Hematopoietic multipotent progenitor cell (in vitro differentiated cells): ENCODE data around the gene GLG1. TPM values are rescaled to one million over a fixed set of nuclear protein-coding genes. Genes with fewer than 3 reads are reported as not detected.
"Not testable (repeated sequence)": the region's sequence is repeated elsewhere in the genome, so short reads cannot be mapped to it uniquely, and the experiment has no call there.

Experiments used
- DNase-seq, 3 donors: peaks; one replicate each; pipeline ENCODE4 v3.0.0-alpha.2; 2011 to 2015; ENCODE audit warnings: low read depth in 2 of 3, low spot score in 2 of 3
- total RNA-seq: library from RNA; depleted of rRNA; stranded (reverse); fragments of >200 nt; gene quantifications from one replicate; pipeline ENCODE4 v1.2.3, GENCODE V29; 2012

GLG1 gene
- total RNA-seq, 1 donor = 32.9 TPM

- DNase-seq = no peak
Measured at GRCh38 chr16:74450967-74451760, 155.8 kb downstream of the GLG1 start.

- DNase-seq = no peak
Measured at GRCh38 chr16:74450236-74450635, 156.7 kb downstream of the GLG1 start.

- no peak for DNase-seq
Measured at GRCh38 chr16:74449470-74449869, 157.4 kb downstream of the GLG1 start.

GRCh38 chr16:74448990-74449389 is 157.9 kb downstream of the GLG1 start:
- DNase-seq = no peak

- no peak for DNase-seq
Measured at GRCh38 chr16:74447578-74447977, 159.3 kb downstream of the GLG1 start.

GRCh38 chr16:74446866-74447265 is 160.0 kb downstream of the GLG1 start:
- DNase-seq = no peak

- DNase-seq = not testable (repeated sequence)
Measured at GRCh38 chr16:74443624-74444346, 163.1 kb downstream of the GLG1 start.

- DNase-seq = no peak
Measured at GRCh38 chr16:74439685-74440084, 167.2 kb downstream of the GLG1 start.

- DNase-seq = peak in 2 of 3 donors; percentile 9 to 51
Measured at GRCh38 chr16:74438492-74438979, 168.4 kb downstream of the GLG1 start.

GRCh38 chr16:74431516-74431915 is 175.4 kb downstream of the GLG1 start:
- DNase-seq = no peak

GRCh38 chr16:74430036-74430712 is 176.7 kb downstream of the GLG1 start:
- peak in 2 of 3 donors; percentile 23 to 59 for DNase-seq

GRCh38 chr16:74428493-74428892 is 178.4 kb downstream of the GLG1 start:
- not testable (repeated sequence) for DNase-seq

- not testable (repeated sequence) for DNase-seq
Measured at GRCh38 chr16:74425751-74426150, 181.2 kb downstream of the GLG1 start.

GRCh38 chr16:74423721-74424120 is 183.2 kb downstream of the GLG1 start:
- not testable (repeated sequence) for DNase-seq

- not testable (repeated sequence) for DNase-seq
Measured at GRCh38 chr16:74422086-74422485, 184.8 kb downstream of the GLG1 start.

GRCh38 chr16:74421482-74421785 is 185.5 kb downstream of the GLG1 start:
- not testable (repeated sequence) for DNase-seq

- not testable (repeated sequence) for DNase-seq
Measured at GRCh38 chr16:74420612-74421481, 186.1 kb downstream of the GLG1 start, which contains the start of gene CLEC18B. TSS of gene CLEC18B (minus strand) at chr16:74421478. CDS start at chr16:74421270, 208 bp downstream.

- DNase-seq = not testable (repeated sequence)
Measured at GRCh38 chr16:74419811-74420210, 187.1 kb downstream of the GLG1 start.

- not testable (repeated sequence) for DNase-seq
Measured at GRCh38 chr16:74417897-74418296, 189.0 kb downstream of the GLG1 start.

- DNase-seq = not testable (repeated sequence)
Measured at GRCh38 chr16:74413920-74414319, 193.0 kb downstream of the GLG1 start.
